Measurements from ENCODE around the gene NCBP3. TPM values are rescaled to one million over a fixed set of nuclear protein-coding genes. Genes with fewer than 3 reads are reported as not detected.
A peak's percentile ranks its signal among the peaks of the same experiment; 100 is the strongest.

NCBP3 gene
- total RNA-seq, 1 experiment from 2014 or later: 58.5 TPM

DNA sequence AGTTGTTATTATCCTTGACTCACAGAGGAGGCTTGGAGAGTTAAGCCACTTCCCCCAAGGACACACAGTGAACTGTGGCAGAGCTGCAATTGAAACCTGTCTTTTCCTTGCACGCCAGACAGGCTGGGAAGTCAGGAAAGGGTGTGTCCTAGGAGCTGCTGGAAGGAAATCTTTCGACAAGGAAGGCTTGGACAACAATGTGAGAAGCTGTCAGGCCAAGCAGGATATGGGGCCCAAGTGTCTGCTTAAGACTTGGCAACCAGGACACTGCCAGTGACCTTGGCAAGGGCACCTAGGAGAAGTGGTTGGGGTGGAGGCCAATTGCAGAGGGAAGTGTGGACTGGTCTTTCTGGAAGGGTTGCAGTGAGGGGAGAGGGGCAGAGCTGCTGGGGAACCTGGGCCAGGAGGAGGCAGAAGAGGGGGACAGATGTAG, 48.9 kb upstream of the NCBP3 start:
- Histone ChIP-seq H3K36me3 (ENCODE audit: low read depth) (no peaks in the 10 kb centered on the region), H3K9me3 (ENCODE audit: insufficient read depth, low read depth) (no peaks in the 10 kb centered on the region), H3K79me2 (ENCODE audit: low read depth) (peaks cover 4% of the 10 kb centered on the region; the same call in 1 of the 2 replicates), H3K27me3 (ENCODE audit: insufficient read depth, low read depth) (no peaks in the 10 kb centered on the region), H3K27ac (no peak overlapping the region), H3K4me1 (replicated peaks; ENCODE audit: insufficient read depth) (peaks cover 49% of the 10 kb centered on the region), H3K4me3 (no peak overlapping the region), H4K20me1 (ENCODE audit: insufficient read depth) (no peaks in the 10 kb centered on the region), H3K9me2 (ENCODE audit: insufficient read depth) (no peaks in the 10 kb centered on the region), H3K4me2 (peak overlapping the region; percentile 41), H2AFZ (no peak overlapping the region), H3F3A (ENCODE audit: insufficient read depth, low read depth) (peaks cover 32% of the 10 kb centered on the region)
- DNase-seq: peak; percentile 68 to 74
- BruUV-seq (replicated peaks): no TSS peak
- POLR2A ChIA-PET (ENCODE audit: unreplicated experiment): interaction anchor here (0.6 to 0.7 kb wide), 2 partner anchors 193 to 228 kb away, joined by 6 to 21 read pairs; no protein-coding TSS in a partner anchor
- intact Hi-C loops (cut with micrococcal nuclease; ENCODE audit: unreplicated experiment): loop anchor here (5.0 to 10.0 kb wide), 4 partner anchors 48 to 850 kb away; partner anchors contain the start of gene NCBP3
- TF ChIP-seq, protein P1, sequence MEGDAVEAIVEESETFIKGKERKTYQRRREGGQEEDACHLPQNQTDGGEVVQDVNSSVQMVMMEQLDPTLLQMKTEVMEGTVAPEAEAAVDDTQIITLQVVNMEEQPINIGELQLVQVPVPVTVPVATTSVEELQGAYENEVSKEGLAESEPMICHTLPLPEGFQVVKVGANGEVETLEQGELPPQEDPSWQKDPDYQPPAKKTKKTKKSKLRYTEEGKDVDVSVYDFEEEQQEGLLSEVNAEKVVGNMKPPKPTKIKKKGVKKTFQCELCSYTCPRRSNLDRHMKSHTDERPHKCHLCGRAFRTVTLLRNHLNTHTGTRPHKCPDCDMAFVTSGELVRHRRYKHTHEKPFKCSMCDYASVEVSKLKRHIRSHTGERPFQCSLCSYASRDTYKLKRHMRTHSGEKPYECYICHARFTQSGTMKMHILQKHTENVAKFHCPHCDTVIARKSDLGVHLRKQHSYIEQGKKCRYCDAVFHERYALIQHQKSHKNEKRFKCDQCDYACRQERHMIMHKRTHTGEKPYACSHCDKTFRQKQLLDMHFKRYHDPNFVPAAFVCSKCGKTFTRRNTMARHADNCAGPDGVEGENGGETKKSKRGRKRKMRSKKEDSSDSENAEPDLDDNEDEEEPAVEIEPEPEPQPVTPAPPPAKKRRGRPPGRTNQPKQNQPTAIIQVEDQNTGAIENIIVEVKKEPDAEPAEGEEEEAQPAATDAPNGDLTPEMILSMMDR (conservative IDR thresholded peaks at IDR 0.05): no peak
- no peak for TF ChIP-seq EZH2 (IDR thresholded peaks at IDR 0.05; ENCODE audit: low read depth)
- CTCF ChIA-PET: interaction anchor here (0.7 to 1.0 kb wide), 3 partner anchors 19 to 87 kb away, joined by 3 to 6 read pairs (median 3); no protein-coding TSS in a partner anchor

GRCh38 chr17:3894188-3894587, 48.1 kb upstream of the NCBP3 start:
- DNase-seq: no peak
- no peak overlapping the region for H3K4me2 ChIP-seq
- H4K20me1 ChIP-seq (ENCODE audit: insufficient read depth): no peaks in the 10 kb centered on the region
- peaks cover 7% of the 10 kb centered on the region; the same call in 1 of the 2 replicates for H3K79me2 ChIP-seq (ENCODE audit: low read depth)
- peaks cover 56% of the 10 kb centered on the region for H3K4me1 ChIP-seq (replicated peaks; ENCODE audit: insufficient read depth)
- no peaks in the 10 kb centered on the region for H3K9me2 ChIP-seq (ENCODE audit: insufficient read depth)
- no TSS peak for BruUV-seq (replicated peaks)
- intact Hi-C loops (cut with micrococcal nuclease; ENCODE audit: unreplicated experiment): loop anchor here (5.0 to 10.0 kb wide), 4 partner anchors 47 to 849 kb away; partner anchors contain the start of gene NCBP3
- H2AFZ ChIP-seq: no peak overlapping the region
- H3K27me3 ChIP-seq (ENCODE audit: insufficient read depth, low read depth): no peaks in the 10 kb centered on the region
- TF ChIP-seq, protein P1 (conservative IDR thresholded peaks at IDR 0.05): no peak
- no peak for TF ChIP-seq EZH2 (IDR thresholded peaks at IDR 0.05; ENCODE audit: low read depth)
- no peaks in the 10 kb centered on the region for H3K9me3 ChIP-seq (ENCODE audit: insufficient read depth, low read depth)
- H3K36me3 ChIP-seq (ENCODE audit: low read depth): no peaks in the 10 kb centered on the region
- CTCF ChIA-PET: interaction anchor here (0.6 to 0.7 kb wide), 2 partner anchors 86 to 248 kb away, joined by 3 to 6 read pairs; no protein-coding TSS in a partner anchor
- H3K4me3 ChIP-seq: no peak overlapping the region
- H3K27ac ChIP-seq: no peak overlapping the region
- POLR2A ChIA-PET (ENCODE audit: unreplicated experiment): interaction anchor here (0.6 kb wide), 1 partner anchor 227 kb away, joined by 6 read pairs; no protein-coding TSS in a partner anchor
- H3F3A ChIP-seq (ENCODE audit: insufficient read depth, low read depth): peaks cover 39% of the 10 kb centered on the region

DNA sequence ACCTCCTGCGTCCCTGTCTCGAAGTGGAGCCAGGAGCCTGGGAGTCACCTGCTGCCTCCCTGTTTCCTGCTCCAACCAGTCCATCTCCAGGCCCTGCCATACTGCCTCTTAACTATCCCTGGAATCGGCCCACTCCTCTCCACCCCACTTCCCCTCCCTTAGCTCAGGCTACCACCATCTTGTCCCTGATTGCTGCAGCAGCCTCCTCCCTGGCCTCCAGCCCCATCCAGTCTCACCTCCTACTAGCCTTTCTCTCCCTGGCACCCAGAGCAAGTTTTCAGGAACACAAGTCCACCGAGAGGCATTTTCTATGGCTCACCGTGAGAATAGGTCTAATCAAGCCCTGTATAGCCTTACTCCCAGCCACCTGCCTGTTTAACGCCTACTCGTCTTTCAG, 47.7 kb upstream of the NCBP3 start:
- peak overlapping the region; percentile 64; the same call in 1 of the 2 replicates for H3K4me3 ChIP-seq
- H3K9me3 ChIP-seq (ENCODE audit: insufficient read depth, low read depth): no peaks in the 10 kb centered on the region
- no peak for DNase-seq
- POLR2A ChIA-PET (ENCODE audit: unreplicated experiment): no interaction called here
- no peaks in the 10 kb centered on the region for H4K20me1 ChIP-seq (ENCODE audit: insufficient read depth)
- H2AFZ ChIP-seq: peak overlapping the region; percentile 86
- H3K4me1 ChIP-seq (replicated peaks; ENCODE audit: insufficient read depth): peaks cover 61% of the 10 kb centered on the region
- BruUV-seq (replicated peaks): no TSS peak
- peak overlapping the region; percentile 66 for H3K4me2 ChIP-seq
- H3K27me3 ChIP-seq (ENCODE audit: insufficient read depth, low read depth): no peaks in the 10 kb centered on the region
- TF ChIP-seq, protein P1 (conservative IDR thresholded peaks at IDR 0.05): no peak
- TF ChIP-seq EZH2 (IDR thresholded peaks at IDR 0.05; ENCODE audit: low read depth): no peak
- no peak overlapping the region for H3K27ac ChIP-seq
- CTCF ChIA-PET: interaction anchor here (0.6 kb wide), 1 partner anchor 249 kb away, joined by 3 read pairs; no protein-coding TSS in a partner anchor
- intact Hi-C loops (cut with micrococcal nuclease; ENCODE audit: unreplicated experiment): loop anchor here (5.0 to 10.0 kb wide), 4 partner anchors 46 to 849 kb away; partner anchors contain the start of gene NCBP3
- H3F3A ChIP-seq (ENCODE audit: insufficient read depth, low read depth): peaks cover 44% of the 10 kb centered on the region
- no peaks in the 10 kb centered on the region for H3K9me2 ChIP-seq (ENCODE audit: insufficient read depth)
- peaks cover 11% of the 10 kb centered on the region; the same call in 1 of the 2 replicates for H3K79me2 ChIP-seq (ENCODE audit: low read depth)
- H3K36me3 ChIP-seq (ENCODE audit: low read depth): no peaks in the 10 kb centered on the region
